Activated CD8-positive, alpha-beta T cell treated with anti-CD3 and anti-CD28 coated beads for 36 hours (primary cell): ENCODE measurements around the gene AIFM2. TPM values are rescaled to one million over a fixed set of nuclear protein-coding genes. Genes with fewer than 3 reads are reported as not detected.
"Not testable (repeated sequence)": the region's sequence is repeated elsewhere in the genome, so short reads cannot be mapped to it uniquely, and the experiment has no call there.

Source experiments
- ATAC-seq: fragments of 200-7000 bp; cut with Tn5 transposase; one replicate; pipeline ENCODE4 v1.10.0; 2021; ENCODE audit warnings: mild to moderate bottlenecking, moderate library complexity
- CTCF ChIA-PET: fragments of 350-600 bp; sonication (Branson Sonifier 250); formaldehyde crosslinking; loops from one replicate; lab custom pipeline; 2021; ENCODE audit warnings: antibody characterized with exemption; lab: Charles Lee
- POLR2A ChIA-PET: fragments of 350-600 bp; sonication (Branson Sonifier 250); formaldehyde crosslinking; loops from one replicate; lab custom pipeline; 2021; ENCODE audit warnings: antibody characterized with exemption; lab: Charles Lee
- DNase-seq: peaks from one replicate; pipeline ENCODE4 v3.0.0-alpha.2; 2020
- H3K27ac Mint-ChIP-seq: one replicate; pipeline ENCODE4 v1.8.0; 2021; ENCODE audit warnings: mild to moderate bottlenecking, mixed read lengths
- H3K27me3 Mint-ChIP-seq: one replicate; pipeline ENCODE4 v1.8.0; 2021; ENCODE audit warnings: mixed read lengths
- H3K36me3 Mint-ChIP-seq: one replicate; pipeline ENCODE4 v1.8.0; 2021; ENCODE audit warnings: low read depth, mixed read lengths
- H3K4me1 Mint-ChIP-seq: one replicate; pipeline ENCODE4 v1.8.0; 2021; ENCODE audit warnings: low read depth, mixed read lengths
- H3K4me3 Mint-ChIP-seq: one replicate; pipeline ENCODE4 v1.8.0; 2021; ENCODE audit warnings: mild to moderate bottlenecking, moderate library complexity, mixed read lengths
- H3K9me3 Mint-ChIP-seq: one replicate; pipeline ENCODE4 v1.8.0; 2021; ENCODE audit warnings: mixed read lengths
- intact Hi-C: fragments of 100-400 bp; cut with micrococcal nuclease; formaldehyde crosslinking; loops from one replicate; pipeline ENCODE4 v1.10.0; 2022
- total RNA-seq, 2 experiments: library from RNA; stranded (reverse); gene quantifications; one replicate each; pipeline ENCODE4 v1.2.3, GENCODE V29; 2021
- TF ChIP-seq, protein P1 (sequence below): fragments of 200-600 bp; IDR thresholded peaks from one replicate; pipeline ENCODE4 v1.8.0; 2022; ENCODE audit warnings: antibody characterized with exemption, mild to moderate bottlenecking

The AIFM2 gene
- total RNA-seq, 2 experiments from 2014 or later, result 6.3 to 8.2 TPM

GRCh38 chr10:70084189-70084588 lies 48.4 kb downstream of the AIFM2 start:
- ATAC-seq (no peak), DNase-seq (no peak)
- no peak overlapping the region for H3K27ac Mint-ChIP-seq
- no peaks in the 10 kb centered on the region for H3K9me3 Mint-ChIP-seq
- no peaks in the 10 kb centered on the region for H3K4me1 Mint-ChIP-seq
- no peak overlapping the region for H3K4me3 Mint-ChIP-seq
- CTCF ChIA-PET, result interaction anchor here (1.1 to 4.2 kb wide), 3 partner anchors 25 to 280 kb away, joined by 3 to 18 read pairs (median 3); no protein-coding TSS in a partner anchor
- H3K27me3 Mint-ChIP-seq, result peaks cover 3% of the 10 kb centered on the region
- no peaks in the 10 kb centered on the region for H3K36me3 Mint-ChIP-seq
- POLR2A ChIA-PET, result no interaction called here
- TF ChIP-seq, protein P1, sequence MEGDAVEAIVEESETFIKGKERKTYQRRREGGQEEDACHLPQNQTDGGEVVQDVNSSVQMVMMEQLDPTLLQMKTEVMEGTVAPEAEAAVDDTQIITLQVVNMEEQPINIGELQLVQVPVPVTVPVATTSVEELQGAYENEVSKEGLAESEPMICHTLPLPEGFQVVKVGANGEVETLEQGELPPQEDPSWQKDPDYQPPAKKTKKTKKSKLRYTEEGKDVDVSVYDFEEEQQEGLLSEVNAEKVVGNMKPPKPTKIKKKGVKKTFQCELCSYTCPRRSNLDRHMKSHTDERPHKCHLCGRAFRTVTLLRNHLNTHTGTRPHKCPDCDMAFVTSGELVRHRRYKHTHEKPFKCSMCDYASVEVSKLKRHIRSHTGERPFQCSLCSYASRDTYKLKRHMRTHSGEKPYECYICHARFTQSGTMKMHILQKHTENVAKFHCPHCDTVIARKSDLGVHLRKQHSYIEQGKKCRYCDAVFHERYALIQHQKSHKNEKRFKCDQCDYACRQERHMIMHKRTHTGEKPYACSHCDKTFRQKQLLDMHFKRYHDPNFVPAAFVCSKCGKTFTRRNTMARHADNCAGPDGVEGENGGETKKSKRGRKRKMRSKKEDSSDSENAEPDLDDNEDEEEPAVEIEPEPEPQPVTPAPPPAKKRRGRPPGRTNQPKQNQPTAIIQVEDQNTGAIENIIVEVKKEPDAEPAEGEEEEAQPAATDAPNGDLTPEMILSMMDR, result no peak
- intact Hi-C loops, result no loop called here

- H3K27me3 Mint-ChIP-seq, ATAC-seq, H3K36me3 Mint-ChIP-seq, H3K9me3 Mint-ChIP-seq, H3K4me3 Mint-ChIP-seq, DNase-seq, CTCF ChIA-PET, H3K27ac Mint-ChIP-seq, intact Hi-C loops, POLR2A ChIA-PET, H3K4me1 Mint-ChIP-seq: not testable (repeated sequence)
Measured at GRCh38 chr10:70080789-70081188, 51.8 kb downstream of the AIFM2 start.

GRCh38 chr10:70078937-70079336 lies 53.7 kb downstream of the AIFM2 start:
- peaks cover 3% of the 10 kb centered on the region for H3K27me3 Mint-ChIP-seq
- POLR2A ChIA-PET, result no interaction called here

DNA sequence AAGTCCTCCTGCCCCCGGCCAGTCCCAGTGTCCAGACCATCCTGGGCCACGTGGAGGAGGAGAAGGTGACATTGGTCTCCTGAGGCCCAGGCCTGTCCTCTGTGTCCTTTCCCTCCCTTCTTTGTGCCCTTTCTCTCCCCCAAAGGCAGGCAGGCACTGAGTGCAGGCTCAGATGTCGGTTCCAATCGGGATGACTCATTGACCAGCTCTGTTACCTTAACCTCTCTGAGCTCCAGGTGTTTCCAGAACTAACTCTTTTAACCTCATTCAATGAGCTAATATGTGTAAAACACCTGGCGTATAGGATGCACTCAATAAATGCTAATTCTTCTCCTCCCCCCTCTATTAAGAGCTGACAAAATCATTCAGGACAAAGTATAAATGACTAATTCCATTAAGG lies 54.3 kb downstream of the AIFM2 start:
- CTCF ChIA-PET, result interaction anchor here (0.9 to 1.4 kb wide), 4 partner anchors 38 to 738 kb away, joined by 3 to 5 read pairs (median 3); no protein-coding TSS in a partner anchor
- peaks cover 3% of the 10 kb centered on the region for H3K27me3 Mint-ChIP-seq
- POLR2A ChIA-PET, result interaction anchor here (1.0 kb wide), 1 partner anchor 30 kb away, joined by 3 read pairs; no protein-coding TSS in a partner anchor
- H3K27ac Mint-ChIP-seq, result no peak overlapping the region
- ATAC-seq, result no peak
- intact Hi-C loops, result no loop called here
- H3K36me3 Mint-ChIP-seq, result no peaks in the 10 kb centered on the region
- H3K9me3 Mint-ChIP-seq, result no peaks in the 10 kb centered on the region
- no peak for DNase-seq
- H3K4me3 Mint-ChIP-seq, result no peak overlapping the region
- TF ChIP-seq, protein P1, result no peak
- no peaks in the 10 kb centered on the region for H3K4me1 Mint-ChIP-seq

More at GRCh38 chr10:70078937-70079336, 53.7 kb downstream of the AIFM2 start:
- H3K4me1 Mint-ChIP-seq, result no peaks in the 10 kb centered on the region
- TF ChIP-seq, protein P1, result no peak
- CTCF ChIA-PET, result interaction anchor here (1.2 to 1.4 kb wide), 2 partner anchors 37 to 300 kb away, joined by 3 to 5 read pairs; no protein-coding TSS in a partner anchor
- intact Hi-C loops, result no loop called here
- no peak overlapping the region for H3K27ac Mint-ChIP-seq
- H3K36me3 Mint-ChIP-seq, result no peaks in the 10 kb centered on the region
- no peak for DNase-seq
- no peak overlapping the region for H3K4me3 Mint-ChIP-seq
- no peak for ATAC-seq
- H3K9me3 Mint-ChIP-seq, result no peaks in the 10 kb centered on the region

DNA sequence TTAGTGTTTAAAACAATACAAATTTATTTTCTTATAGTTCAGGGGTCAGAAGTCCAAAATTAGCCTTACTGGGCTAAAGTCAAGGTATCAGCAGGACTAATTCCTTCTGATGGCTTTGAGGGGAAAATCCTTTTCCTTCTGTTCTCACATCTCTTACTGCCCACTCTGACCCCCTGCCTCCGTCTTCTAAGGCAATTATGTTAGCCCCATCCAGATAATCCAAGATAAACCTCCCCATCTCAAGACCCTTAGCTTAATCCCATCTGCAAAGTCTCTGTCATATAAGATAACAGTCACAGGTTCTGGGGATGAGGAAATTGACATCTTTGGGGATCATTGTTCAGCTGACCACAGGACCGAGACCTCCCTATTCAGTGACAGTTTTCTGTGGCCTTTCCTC lies 57.7 kb downstream of the AIFM2 start:
- ChIA-PET POLR2A (no interaction called here), CTCF (interaction anchor here (1.4 to 1.8 kb wide), 2 partner anchors 32 to 41 kb away, joined by 3 to 5 read pairs; no protein-coding TSS in a partner anchor)
- Mint-ChIP-seq H3K9me3 (no peaks in the 10 kb centered on the region), H3K27me3 (peaks cover 3% of the 10 kb centered on the region), H3K4me3 (no peak overlapping the region), H3K36me3 (no peaks in the 10 kb centered on the region), H3K4me1 (no peaks in the 10 kb centered on the region), H3K27ac (no peak overlapping the region)
- intact Hi-C loops, result no loop called here
- TF ChIP-seq, protein P1, result no peak
- ATAC-seq (no peak), DNase-seq (no peak)
